Measurements from ENCODE around the gene GPR15.

Gene GPR15

GRCh38 chr3:98529856-98530459, 1.8 kb upstream of the GPR15 start:
- FAIRE-seq (no peak), DNase-seq (ENCODE audit: low spot score) (no peak)

- no peak for FAIRE-seq
Measured at GRCh38 chr3:98530676-98531075, 1.1 kb upstream of the GPR15 start.

DNA sequence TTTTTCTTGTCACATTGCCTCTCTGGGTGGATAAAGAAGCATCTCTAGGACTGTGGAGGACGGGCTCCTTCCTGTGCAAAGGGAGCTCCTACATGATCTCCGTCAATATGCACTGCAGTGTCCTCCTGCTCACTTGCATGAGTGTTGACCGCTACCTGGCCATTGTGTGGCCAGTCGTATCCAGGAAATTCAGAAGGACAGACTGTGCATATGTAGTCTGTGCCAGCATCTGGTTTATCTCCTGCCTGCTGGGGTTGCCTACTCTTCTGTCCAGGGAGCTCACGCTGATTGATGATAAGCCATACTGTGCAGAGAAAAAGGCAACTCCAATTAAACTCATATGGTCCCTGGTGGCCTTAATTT, 478 bp downstream of the GPR15 start:
- FAIRE-seq (peak; percentile 55), DNase-seq (ENCODE audit: low spot score) (no peak)

More at GRCh38 chr3:98530676-98531075, 1.1 kb upstream of the GPR15 start:
- DNase-seq (ENCODE audit: low spot score), result no peak

DNA sequence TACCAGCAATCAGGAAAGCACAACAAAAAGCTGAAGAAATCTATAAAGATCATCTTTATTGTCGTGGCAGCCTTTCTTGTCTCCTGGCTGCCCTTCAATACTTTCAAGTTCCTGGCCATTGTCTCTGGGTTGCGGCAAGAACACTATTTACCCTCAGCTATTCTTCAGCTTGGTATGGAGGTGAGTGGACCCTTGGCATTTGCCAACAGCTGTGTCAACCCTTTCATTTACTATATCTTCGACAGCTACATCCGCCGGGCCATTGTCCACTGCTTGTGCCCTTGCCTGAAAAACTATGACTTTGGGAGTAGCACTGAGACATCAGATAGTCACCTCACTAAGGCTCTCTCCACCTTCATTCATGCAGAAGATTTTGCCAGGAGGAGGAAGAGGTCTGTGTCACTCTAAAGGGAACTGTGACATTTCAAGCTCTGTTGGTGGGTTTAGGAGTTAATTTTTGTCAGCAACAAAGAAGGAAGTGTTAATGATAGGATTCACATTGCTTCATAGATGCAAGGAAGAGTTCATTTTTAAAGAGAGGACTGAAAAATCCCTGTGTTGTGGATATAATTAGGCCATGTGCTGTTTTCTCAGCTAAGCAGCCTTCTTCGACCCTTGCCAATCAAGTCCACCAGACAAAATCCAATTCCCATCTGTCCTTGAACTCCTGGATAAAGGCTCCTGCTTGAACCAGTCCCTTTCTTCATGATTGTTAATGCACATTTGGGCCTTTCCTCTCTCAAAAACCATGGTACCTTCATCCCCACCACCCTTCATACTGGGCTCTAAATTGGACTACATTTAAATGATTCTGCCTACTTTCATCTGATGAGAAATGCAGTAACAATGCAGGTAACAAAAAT, 1.2 kb downstream of the GPR15 start:
- FAIRE-seq, result no peak
- DNase-seq (ENCODE audit: low spot score), result no peak

- no peak for DNase-seq (ENCODE audit: low spot score)
- no peak for FAIRE-seq
Measured at GRCh38 chr3:98534168-98534567, 2.4 kb downstream of the GPR15 start.

GRCh38 chr3:98534734-98535133, 3.0 kb downstream of the GPR15 start:
- no peak for FAIRE-seq
- DNase-seq (ENCODE audit: low spot score), result no peak

GRCh38 chr3:98536456-98537017, 4.8 kb downstream of the GPR15 start:
- DNase-seq (ENCODE audit: low spot score), result no peak
- FAIRE-seq, result no peak

- FAIRE-seq (no peak), DNase-seq (ENCODE audit: low spot score) (no peak)
Measured at GRCh38 chr3:98540346-98540745, 8.6 kb downstream of the GPR15 start.

GRCh38 chr3:98541695-98542094, 9.9 kb downstream of the GPR15 start:
- no peak for DNase-seq (ENCODE audit: low spot score)
- no peak for FAIRE-seq

DNA sequence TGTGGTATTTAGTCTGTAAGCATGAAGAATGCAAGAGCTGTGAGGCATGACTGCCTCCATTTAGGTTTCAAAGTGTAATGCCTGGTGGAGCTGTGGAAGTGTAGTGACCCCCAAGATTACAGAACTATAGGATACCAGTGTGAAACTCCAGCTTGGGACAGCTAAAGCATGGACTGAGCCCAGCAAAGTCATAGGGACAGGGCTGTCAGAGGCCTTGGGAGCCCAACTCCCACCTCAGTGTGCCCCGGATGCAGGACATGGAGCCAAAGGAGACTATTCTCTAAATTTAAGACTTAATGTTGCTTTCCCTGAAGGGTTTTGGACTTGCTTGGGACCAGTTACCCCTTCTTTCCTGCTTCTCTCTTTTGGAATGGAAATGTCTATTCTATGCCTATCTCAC, 10.8 kb downstream of the GPR15 start:
- DNase-seq (ENCODE audit: low spot score) (no peak), FAIRE-seq (no peak)

- DNase-seq (ENCODE audit: low spot score), result no peak
- no peak for FAIRE-seq
Measured at GRCh38 chr3:98545940-98546339, 14.2 kb downstream of the GPR15 start.

GRCh38 chr3:98548544-98548943, 16.8 kb downstream of the GPR15 start:
- FAIRE-seq, result no peak
- no peak for DNase-seq (ENCODE audit: low spot score)

GRCh38 chr3:98550833-98551232, 19.1 kb downstream of the GPR15 start:
- no peak for FAIRE-seq
- DNase-seq (ENCODE audit: low spot score), result no peak

GRCh38 chr3:98551236-98551635, 19.5 kb downstream of the GPR15 start:
- FAIRE-seq (no peak), DNase-seq (ENCODE audit: low spot score) (no peak)

GRCh38 chr3:98551754-98552153, 20.0 kb downstream of the GPR15 start:
- FAIRE-seq (no peak), DNase-seq (ENCODE audit: low spot score) (no peak)

- FAIRE-seq (no peak), DNase-seq (ENCODE audit: low spot score) (no peak)
Measured at GRCh38 chr3:98552232-98553020, 20.6 kb downstream of the GPR15 start.

GRCh38 chr3:98553021-98553563, 21.3 kb downstream of the GPR15 start:
- no peak for DNase-seq (ENCODE audit: low spot score)
- FAIRE-seq, result no peak

- DNase-seq (ENCODE audit: low spot score), result no peak
- FAIRE-seq, result no peak
Measured at GRCh38 chr3:98553753-98554152, 22.0 kb downstream of the GPR15 start.

DNA sequence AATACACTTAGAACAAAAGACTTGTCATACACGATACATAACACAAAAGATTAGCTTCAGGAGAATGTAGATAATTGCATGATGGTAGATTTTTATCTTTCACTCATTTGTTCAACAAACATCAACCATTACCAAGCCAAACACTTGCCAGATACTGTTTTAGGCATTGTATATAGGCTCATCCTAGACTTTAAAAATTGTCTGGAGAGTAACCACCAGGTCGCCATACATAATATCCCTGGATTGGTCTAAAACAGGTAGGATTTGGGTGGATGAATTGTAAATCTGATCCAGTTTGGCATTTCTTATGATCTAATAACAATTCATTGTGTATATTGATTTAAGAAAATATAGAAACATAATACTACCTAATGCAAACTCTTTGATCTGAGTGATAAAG, 22.8 kb downstream of the GPR15 start:
- DNase-seq (ENCODE audit: low spot score), result no peak
- FAIRE-seq, result no peak

GRCh38 chr3:98555025-98555379, 23.2 kb downstream of the GPR15 start:
- FAIRE-seq, result no peak
- DNase-seq (ENCODE audit: low spot score), result no peak
